LHCN-M2 (cell line): ENCODE results near the gene CLDND2. TPM values are rescaled to one million over a fixed set of nuclear protein-coding genes. Genes with fewer than 3 reads are reported as not detected.
"Not testable (repeated sequence)": the region's sequence is repeated elsewhere in the genome, so short reads cannot be mapped to it uniquely, and the experiment has no call there.

Source experiments
- DNase-seq: peaks from one replicate; pipeline ENCODE4 v3.0.0-alpha.2; 2012; ENCODE audit warnings: low read depth
- polyA plus RNA-seq: library from polyadenylated mRNA; unstranded; fragments of >200 nt; gene quantifications from one replicate; pipeline ENCODE4 v1.2.1, GENCODE V29; 2012; ENCODE audit warnings: missing spikeins
- total RNA-seq: library from RNA; depleted of rRNA; stranded (reverse); fragments of >200 nt; gene quantifications from 2 replicates; pipeline ENCODE4 v1.2.3, GENCODE V29; 2014; rRNA removed

The CLDND2 gene, protein sequence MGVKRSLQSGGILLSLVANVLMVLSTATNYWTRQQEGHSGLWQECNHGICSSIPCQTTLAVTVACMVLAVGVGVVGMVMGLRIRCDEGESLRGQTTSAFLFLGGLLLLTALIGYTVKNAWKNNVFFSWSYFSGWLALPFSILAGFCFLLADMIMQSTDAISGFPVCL
- total RNA-seq: not detected in 2 replicates
- 2.1 TPM for polyA plus RNA-seq

GRCh38 chr19:51368366-51369282 lies at the start of gene CLDND2:
CLDND2 (minus strand) TSS chr19:51369003; CDS start chr19:51368577, 426 bp downstream.
- DNase-seq: no peak

DNA sequence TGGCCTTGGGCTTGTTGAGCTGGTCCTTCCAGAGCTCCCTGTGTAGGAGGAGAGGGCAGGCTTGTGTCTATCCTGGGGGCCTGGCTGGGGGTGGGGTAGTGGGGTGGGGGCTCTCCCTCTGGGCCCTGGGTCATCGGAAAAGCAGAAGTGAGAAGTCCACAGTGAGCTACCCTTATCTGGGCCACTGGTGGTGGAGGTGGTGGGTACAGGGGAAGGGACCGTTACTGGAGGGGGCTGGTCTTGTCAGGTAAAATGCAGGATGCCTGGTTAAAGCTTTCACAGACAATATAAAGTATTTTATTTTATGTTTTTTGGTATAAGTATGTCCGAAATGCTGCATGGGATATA lies 49.0 kb upstream of the CLDND2 start:
- no peak for DNase-seq

- DNase-seq: no peak
Measured at GRCh38 chr19:51417107-51417809, 48.5 kb upstream of the CLDND2 start, which contains the start of gene SIGLEC10. SIGLEC10 (minus strand) TSS chr19:51417642; CDS start chr19:51417581, 61 bp downstream.

DNA sequence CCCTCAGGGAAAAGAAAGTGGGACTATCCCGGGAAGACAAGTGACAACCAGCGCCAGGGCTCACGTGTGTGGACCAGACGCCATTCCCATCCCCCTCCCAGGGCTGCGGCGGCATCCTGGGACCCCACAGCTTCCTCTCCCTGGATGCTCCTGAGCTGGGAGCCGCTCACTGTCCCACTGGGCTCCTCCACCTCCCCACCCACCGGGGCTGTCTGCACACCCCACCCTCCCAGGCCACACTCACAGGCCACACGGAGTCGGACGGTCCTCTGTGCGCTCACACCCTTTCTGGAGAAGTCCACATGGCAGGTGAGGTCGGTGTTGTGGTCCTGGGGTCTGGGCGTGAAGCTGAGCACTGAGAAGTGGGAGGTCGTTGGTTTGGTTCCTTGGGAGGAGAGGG lies 47.6 kb upstream of the CLDND2 start:
- not testable (repeated sequence) for DNase-seq

- DNase-seq: no peak
Measured at GRCh38 chr19:51415187-51415586, 46.4 kb upstream of the CLDND2 start.

DNA sequence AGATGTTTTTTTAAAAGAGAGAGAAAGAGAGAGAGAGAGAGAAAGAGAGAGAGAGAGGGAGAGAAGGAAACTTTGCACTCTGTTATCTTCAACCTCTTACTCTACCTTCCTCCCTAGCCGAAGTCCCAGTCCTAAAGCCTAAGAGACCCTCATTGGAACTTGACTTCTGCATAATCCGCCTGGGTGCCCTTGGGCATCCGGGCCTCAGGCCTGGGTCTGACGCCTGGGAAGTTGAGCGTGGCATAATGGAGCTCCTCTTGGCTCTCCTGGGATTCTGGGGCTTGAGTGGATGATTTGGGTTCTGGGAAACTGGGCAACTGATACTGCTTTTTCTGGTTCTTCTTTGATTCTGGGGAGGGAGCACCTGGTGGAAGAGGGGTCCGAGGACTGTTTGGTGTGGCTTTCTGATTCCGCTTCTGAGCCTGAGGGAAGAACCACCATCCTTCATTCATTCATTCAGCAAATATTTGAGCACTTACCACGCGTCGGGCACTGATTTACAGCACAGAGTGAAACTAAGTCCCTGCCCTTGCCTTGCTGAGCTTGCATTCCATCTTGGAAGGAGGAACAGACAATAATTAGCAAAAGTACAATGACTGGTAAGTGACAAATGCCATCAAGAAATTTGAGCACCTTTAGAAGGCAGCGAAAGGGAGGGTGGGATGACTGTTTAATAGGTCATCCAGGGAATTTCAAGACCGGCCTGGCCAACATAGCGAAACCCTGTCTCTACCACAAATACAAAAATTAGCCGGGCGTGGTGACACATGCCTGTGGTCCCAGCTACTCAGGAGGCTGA lies 42.3 kb upstream of the CLDND2 start:
- no peak for DNase-seq

- DNase-seq: peak; percentile 22
Measured at GRCh38 chr19:51407511-51408131, 38.8 kb upstream of the CLDND2 start.

- no peak for DNase-seq
Measured at GRCh38 chr19:51402117-51402516, 33.3 kb upstream of the CLDND2 start.

- DNase-seq: not testable (repeated sequence)
Measured at GRCh38 chr19:51399936-51400335, 31.1 kb upstream of the CLDND2 start.

DNA sequence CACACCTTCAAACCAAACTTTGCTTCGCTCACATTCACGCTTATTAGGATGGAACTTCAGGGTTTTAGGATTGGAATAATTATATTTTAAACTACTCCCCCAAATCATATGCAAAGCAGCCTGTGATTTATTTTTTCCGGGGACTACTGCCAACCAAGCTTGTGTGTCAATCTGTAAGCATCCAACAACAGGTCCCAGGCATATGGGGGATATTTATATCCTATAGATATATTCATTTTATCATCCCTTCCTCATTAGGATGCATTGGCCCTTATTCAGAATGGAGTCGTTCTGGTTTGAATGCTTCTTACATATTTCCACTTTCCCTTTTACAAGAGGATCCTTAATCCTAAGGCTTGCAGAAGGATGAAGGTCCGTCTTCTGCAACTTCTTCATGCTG lies 30.4 kb upstream of the CLDND2 start:
- DNase-seq: no peak

- peak; percentile 31 for DNase-seq
Measured at GRCh38 chr19:51398096-51398704, 29.4 kb upstream of the CLDND2 start.

DNA sequence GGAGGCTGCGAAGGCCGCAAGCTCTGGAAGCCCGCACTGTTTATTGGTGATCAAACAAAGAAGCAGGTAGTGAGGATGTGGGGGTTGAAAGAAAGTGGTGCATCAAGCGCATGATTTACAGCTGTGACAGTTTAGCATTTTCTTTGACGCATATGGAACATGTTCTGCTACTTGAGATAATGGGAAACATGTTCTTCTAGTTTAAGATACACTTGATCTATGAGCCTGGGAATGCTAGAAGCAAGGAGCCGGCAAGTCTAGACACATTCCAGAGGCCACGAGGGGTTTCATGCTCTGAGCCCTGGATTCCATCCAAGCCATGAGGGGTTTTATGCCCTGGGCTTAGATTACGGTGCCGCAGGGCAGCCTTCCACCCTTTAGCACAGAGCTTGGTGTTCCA lies 28.6 kb upstream of the CLDND2 start:
- not testable (repeated sequence) for DNase-seq

- no peak for DNase-seq
Measured at GRCh38 chr19:51396175-51396574, 27.4 kb upstream of the CLDND2 start.

DNA sequence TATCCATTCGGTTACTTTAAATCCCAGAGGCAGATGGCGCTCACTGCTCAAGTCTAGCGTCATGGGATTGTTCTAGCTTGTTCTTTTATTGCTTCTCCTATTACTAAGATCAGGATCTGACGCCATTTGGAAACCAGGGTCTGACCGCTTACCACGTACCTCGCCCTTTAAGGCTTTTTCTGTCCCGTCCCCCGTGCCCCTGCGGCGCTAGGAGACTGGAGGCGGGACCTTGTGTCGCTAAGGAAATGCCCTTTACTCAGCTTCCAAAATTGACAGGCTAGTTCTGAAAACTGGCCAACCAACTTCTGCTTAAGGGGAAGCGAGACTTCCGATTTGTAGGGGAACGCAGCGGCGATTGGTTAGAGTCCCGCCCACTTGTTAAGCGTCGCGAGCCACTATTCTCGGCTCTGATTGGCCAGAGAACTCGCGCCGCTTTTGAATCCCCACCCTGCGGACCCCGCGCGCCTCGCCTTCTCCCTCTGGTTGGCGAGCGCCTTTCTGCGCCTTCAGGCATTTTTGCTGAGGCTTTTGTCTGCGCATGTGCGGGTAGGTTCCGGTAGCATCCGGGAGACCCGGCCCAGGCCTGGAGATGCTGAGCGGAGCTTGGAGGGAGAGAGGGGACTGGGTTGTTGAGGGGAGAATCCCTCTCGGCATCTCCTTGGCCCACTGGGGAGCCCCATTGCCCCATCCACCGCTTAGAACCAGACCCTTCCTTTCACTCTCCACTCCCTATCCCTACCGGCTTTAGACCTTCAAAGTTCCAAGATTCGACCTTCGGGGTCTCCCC lies 25.4 kb upstream of the CLDND2 start:
- DNase-seq: peak; percentile 99

- DNase-seq: no peak
Measured at GRCh38 chr19:51392701-51393100, 23.9 kb upstream of the CLDND2 start.

DNA sequence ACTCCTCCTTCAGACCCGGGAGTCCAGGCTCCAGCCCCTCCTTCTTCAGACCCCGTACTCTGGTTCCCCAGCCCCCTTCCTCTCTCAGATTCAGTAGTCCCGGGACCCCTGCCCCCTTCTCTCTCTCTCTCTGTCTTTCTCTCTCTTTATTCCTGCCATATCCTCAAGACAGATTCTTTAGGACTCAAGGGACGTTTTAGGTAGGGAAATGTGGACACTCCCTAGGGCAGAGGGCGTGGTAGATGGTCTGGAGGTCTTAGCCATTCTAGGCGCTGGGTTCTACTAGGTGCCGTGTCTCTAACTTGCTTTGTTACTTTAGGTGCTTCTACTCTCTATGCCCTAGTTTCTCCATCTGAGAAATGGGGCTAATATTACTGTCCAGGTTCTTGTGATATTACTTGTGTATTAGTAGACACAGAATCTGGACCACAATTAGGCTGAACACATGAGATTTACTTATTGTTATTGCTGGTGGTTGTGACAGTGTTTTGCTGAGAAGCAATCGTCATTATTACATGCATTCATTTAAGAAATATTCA lies 22.3 kb upstream of the CLDND2 start:
- DNase-seq: no peak

GRCh38 chr19:51389143-51389542 lies 20.3 kb upstream of the CLDND2 start:
- DNase-seq: no peak

DNA sequence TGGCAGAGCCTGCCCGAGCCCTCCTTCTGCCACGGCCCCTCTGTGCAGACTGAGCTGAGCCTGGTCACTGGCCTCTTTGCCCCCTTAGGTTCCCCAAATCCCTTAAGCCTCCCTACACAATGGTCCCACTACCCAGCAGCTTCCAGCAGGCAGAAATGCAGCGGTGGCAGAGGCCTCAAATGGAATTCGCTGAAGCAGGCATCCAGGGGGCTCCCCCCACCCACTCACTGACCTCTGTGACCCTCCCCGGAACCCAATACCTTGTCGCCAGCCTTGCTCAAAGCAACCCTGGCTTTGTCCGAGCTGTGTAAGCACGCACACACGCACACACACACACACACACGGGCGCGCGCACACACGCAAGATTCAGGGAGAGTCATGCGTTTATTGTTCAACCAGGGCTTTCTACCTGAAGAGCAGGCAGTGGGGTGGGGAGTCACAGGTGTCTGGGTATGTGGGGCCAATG lies 19.2 kb upstream of the CLDND2 start, which contains the start of gene LIM2:
Gene LIM2, minus strand, starts transcription at position 51 of the 466 bp plus-strand sequence. CDS start 531 bp downstream, outside the sequence.
- no peak for DNase-seq

DNA sequence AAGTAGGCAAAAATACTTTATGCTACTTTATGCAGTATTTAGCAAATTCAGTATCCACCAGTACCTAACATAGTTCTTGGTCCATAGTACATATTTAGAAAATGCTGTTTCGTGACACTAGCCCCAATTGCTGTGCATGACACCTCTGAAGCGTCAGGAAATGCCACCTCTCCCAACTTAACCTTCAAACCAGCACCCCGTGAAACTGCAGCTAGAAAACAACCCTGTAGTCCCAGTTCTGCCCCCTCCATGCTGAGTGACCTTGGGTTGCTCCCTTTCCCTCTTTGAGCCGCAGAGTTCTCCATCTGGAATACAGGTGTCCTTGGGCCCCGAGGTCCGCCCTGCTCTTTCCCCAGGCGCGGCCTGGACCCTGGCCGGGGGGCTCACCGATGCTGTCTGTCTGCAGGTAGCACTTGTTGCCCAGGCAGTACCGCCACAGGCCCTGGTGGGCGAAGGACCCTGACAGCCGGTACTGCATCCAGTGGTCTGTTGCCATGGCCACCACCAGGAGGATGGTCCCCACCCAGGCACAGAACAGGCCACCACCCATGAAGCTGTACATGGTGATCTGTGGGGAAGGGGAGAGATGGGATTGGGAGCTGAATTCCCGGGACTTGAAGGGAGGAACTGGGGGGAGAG lies 18.2 kb upstream of the CLDND2 start:
- no peak for DNase-seq
